GM23248 (cell line): Measurements from ENCODE around the gene EXOC7. TPM values are rescaled to one million over a fixed set of nuclear protein-coding genes. Genes with fewer than 3 reads are reported as not detected.

Experiments used
- DNase-seq: peaks from one replicate; pipeline ENCODE4 v3.0.0-alpha.2; 2015
- H2AFZ ChIP-seq: fragments of 200-600 bp; sonication (generic); 2 replicates; pipeline ENCODE4 v1.6.1; 2016; ENCODE audit warnings: antibody characterized with exemption
- H3F3A ChIP-seq: fragments of 200-600 bp; sonication (generic); 2 replicates; pipeline ENCODE4 v1.6.1; 2016; ENCODE audit warnings: mild to moderate bottlenecking, antibody characterized with exemption, mixed run types; ENCODE audit not compliant: insufficient read depth
- H3K27ac ChIP-seq: fragments of 200-600 bp; sonication (generic); 2 replicates; pipeline ENCODE4 v1.5.1; 2016; ENCODE audit warnings: mild to moderate bottlenecking
- H3K27me3 ChIP-seq: fragments of 200-600 bp; sonication (generic); replicated peaks from 2 replicates; pipeline ENCODE4 v1.6.1; 2016; ENCODE audit warnings: mild to moderate bottlenecking; ENCODE audit not compliant: insufficient read depth
- H3K36me3 ChIP-seq: fragments of 200-600 bp; sonication (generic); 2 replicates; pipeline ENCODE4 v1.6.1; 2016; ENCODE audit warnings: low read depth, mild to moderate bottlenecking
- H3K4me1 ChIP-seq: fragments of 200-600 bp; sonication (generic); 2 replicates; pipeline ENCODE4 v1.6.1; 2016; ENCODE audit warnings: mild to moderate bottlenecking; ENCODE audit not compliant: insufficient read depth
- H3K4me2 ChIP-seq: fragments of 200-600 bp; sonication (generic); one replicate; pipeline ENCODE4 v1.6.1; 2016; ENCODE audit warnings: mild to moderate bottlenecking; ENCODE audit not compliant: unreplicated experiment
- H3K4me3 ChIP-seq: fragments of 200-600 bp; sonication (generic); 2 replicates; pipeline ENCODE4 v1.5.1; 2016; ENCODE audit warnings: mild to moderate bottlenecking
- H3K79me2 ChIP-seq: fragments of 200-600 bp; sonication (generic); 2 replicates; pipeline ENCODE4 v1.6.1; 2016; ENCODE audit warnings: mild to moderate bottlenecking; ENCODE audit not compliant: insufficient read depth
- H3K9ac ChIP-seq: fragments of 200-600 bp; sonication (generic); 2 replicates; pipeline ENCODE4 v1.6.1; 2016; ENCODE audit warnings: mild to moderate bottlenecking
- H3K9me2 ChIP-seq: fragments of 200-600 bp; sonication (generic); 2 replicates; pipeline ENCODE4 v1.6.1; 2016; ENCODE audit warnings: mixed run types, mild to moderate bottlenecking, moderate library complexity; ENCODE audit not compliant: insufficient read depth
- H3K9me3 ChIP-seq: fragments of 200-600 bp; sonication (generic); one replicate; pipeline ENCODE4 v1.6.1; 2017; ENCODE audit warnings: low read depth
- H4K20me1 ChIP-seq: fragments of 200-600 bp; sonication (generic); 2 replicates; pipeline ENCODE4 v1.6.0; 2016; ENCODE audit not compliant: insufficient read depth
- EZH2 ChIP-seq: fragments of 200-600 bp; sonication (generic); IDR thresholded peaks from 2 replicates; pipeline ENCODE4 v1.6.1; 2018; ENCODE audit warnings: antibody characterized with exemption, mild to moderate bottlenecking; ENCODE audit not compliant: insufficient read depth, poor library complexity, severe bottlenecking
- EZH2phosphoT487 ChIP-seq: fragments of 200-600 bp; sonication (generic); IDR thresholded peaks from 2 replicates; pipeline ENCODE4 v1.6.1; 2018; ENCODE audit warnings: antibody characterized with exemption, moderate library complexity, mild to moderate bottlenecking, low read depth; ENCODE audit not compliant: insufficient read depth
- WGBS, 2 experiments: methylation state at CpG; one replicate each; pipeline ENCODE4 v1.1.6; 2015 to 2017; ENCODE audit warnings: low lambda C conversion rate in 2 of 2, low coverage in 1 of 2; ENCODE audit errors: missing lambda C conversion rate in 2 of 2; 5-methylcytosine and 5-hydroxymethylcytosine counted together
- in situ Hi-C: fragments of 300-500 bp; cut with MboI; formaldehyde crosslinking; loops from 2 replicates; pipeline ENCODE4 v1.15.0; 2020
- polyA plus RNA-seq: library from polyadenylated mRNA; unstranded; fragments of >200 nt; fragmentation: Nextera tagmentation; extraction: Ambion mirVana; gene quantifications from 2 replicates; pipeline ENCODE4 v1.2.1, GENCODE V29; 2016
- total RNA-seq: library from RNA; depleted of rRNA; stranded (reverse); fragments of >200 nt; shearing (Covaris generic); gene quantifications from 2 replicates; pipeline ENCODE4 v1.2.3, GENCODE V29; 2014; rRNA removed

EXOC7 gene, protein sequence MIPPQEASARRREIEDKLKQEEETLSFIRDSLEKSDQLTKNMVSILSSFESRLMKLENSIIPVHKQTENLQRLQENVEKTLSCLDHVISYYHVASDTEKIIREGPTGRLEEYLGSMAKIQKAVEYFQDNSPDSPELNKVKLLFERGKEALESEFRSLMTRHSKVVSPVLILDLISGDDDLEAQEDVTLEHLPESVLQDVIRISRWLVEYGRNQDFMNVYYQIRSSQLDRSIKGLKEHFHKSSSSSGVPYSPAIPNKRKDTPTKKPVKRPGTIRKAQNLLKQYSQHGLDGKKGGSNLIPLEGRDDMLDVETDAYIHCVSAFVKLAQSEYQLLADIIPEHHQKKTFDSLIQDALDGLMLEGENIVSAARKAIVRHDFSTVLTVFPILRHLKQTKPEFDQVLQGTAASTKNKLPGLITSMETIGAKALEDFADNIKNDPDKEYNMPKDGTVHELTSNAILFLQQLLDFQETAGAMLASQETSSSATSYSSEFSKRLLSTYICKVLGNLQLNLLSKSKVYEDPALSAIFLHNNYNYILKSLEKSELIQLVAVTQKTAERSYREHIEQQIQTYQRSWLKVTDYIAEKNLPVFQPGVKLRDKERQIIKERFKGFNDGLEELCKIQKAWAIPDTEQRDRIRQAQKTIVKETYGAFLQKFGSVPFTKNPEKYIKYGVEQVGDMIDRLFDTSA
- total RNA-seq (88.0 and 101 TPM in 2 replicates), polyA plus RNA-seq (98.6 and 101 TPM in 2 replicates)

DNA sequence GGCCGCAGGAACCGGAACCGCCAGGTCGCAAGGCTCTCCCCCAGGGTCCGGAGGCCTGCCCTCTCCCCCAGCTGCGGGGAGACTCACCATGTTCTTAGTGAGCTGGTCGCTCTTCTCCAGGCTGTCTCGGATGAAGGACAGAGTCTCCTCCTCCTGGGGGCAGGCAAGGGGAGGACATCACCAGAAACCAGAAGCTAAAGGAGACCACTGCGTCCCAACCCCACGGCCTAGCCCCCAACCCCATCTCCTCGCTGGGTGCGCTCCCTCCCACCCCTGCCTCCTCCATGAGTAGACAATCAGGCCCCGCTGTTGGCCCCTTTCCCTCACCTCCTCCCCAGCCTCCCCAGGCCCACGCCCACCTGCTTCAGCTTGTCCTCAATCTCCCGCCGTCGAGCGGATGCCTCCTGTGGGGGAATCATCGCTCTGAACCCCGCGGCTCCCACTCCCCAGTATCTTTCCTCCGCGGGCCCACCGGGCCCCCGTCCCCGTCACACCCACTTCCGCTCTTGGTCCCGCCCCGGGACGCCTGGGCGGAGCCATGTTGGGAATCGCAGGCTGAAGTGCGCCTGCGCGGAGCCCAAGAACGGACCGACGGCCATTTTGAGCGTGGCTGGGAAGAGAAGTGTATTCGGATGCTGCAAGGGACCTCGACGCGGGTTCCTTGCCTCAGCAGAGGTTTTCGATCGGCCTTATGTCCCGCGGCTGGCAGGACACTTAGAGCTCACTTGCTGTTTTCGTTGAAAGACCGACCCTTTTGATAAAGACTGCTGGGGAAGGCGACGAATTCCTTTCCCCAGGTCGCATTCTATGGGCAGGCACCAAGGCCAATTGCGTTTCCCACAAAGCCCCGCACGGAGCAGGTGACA is at the start of gene EXOC7:
Gene EXOC7 (minus strand): TSS at position 514 of the 866 bp plus-strand sequence. CDS start 95 bp downstream, at position 419.
- Histone ChIP-seq H3K9me2 (no peaks in the 10 kb centered on the region), H3K79me2 (peaks cover 31% of the 10 kb centered on the region), H4K20me1 (no peaks in the 10 kb centered on the region), H3F3A (no peaks in the 10 kb centered on the region), H3K4me2 (peak within 1 kb of the TSS; percentile 99), H3K36me3 (peaks cover 30% of the 10 kb centered on the region), H2AFZ (peak within 1 kb of the TSS; percentile 92), H3K4me3 (peak within 1 kb of the TSS; percentile 82), H3K9me3 (no peaks in the 10 kb centered on the region), H3K4me1 (peaks cover 4% of the 10 kb centered on the region; the same call in 1 of the 2 replicates), H3K27ac (peak within 1 kb of the TSS; percentile 43), H3K27me3 (no peaks in the 10 kb centered on the region), H3K9ac (peak within 1 kb of the TSS; percentile 85)
- 3 to 5% methylated on average over 37 to 55 of the region's 55 CpGs for WGBS, 2 experiments
- in situ Hi-C loops: no loop called here
- DNase-seq: peak; percentile 97
- no peak for TF ChIP-seq EZH2phosphoT487
- TF ChIP-seq EZH2: no peak

GRCh38 chr17:76153202-76153601 is 49.6 kb upstream of the EXOC7 start:
- no peak overlapping the region for H2AFZ ChIP-seq
- no peaks in the 10 kb centered on the region for H3K9me3 ChIP-seq
- TF ChIP-seq EZH2 (no peak), EZH2phosphoT487 (no peak)
- H3K27ac ChIP-seq: no peak overlapping the region
- no peak overlapping the region for H3K9ac ChIP-seq
- no peaks in the 10 kb centered on the region for H3K9me2 ChIP-seq
- no peaks in the 10 kb centered on the region for H3K36me3 ChIP-seq
- in situ Hi-C loops: no loop called here
- 83 to 90% methylated on average over 9 of the region's 9 CpGs for WGBS, 2 experiments
- no peaks in the 10 kb centered on the region for H4K20me1 ChIP-seq
- H3K4me1 ChIP-seq: no peaks in the 10 kb centered on the region
- H3K4me3 ChIP-seq: no peak overlapping the region
- H3F3A ChIP-seq: no peaks in the 10 kb centered on the region
- no peak overlapping the region for H3K4me2 ChIP-seq
- H3K79me2 ChIP-seq: no peaks in the 10 kb centered on the region
- no peak for DNase-seq
- no peaks in the 10 kb centered on the region; the same call in 1 of the 2 replicates for H3K27me3 ChIP-seq

DNA sequence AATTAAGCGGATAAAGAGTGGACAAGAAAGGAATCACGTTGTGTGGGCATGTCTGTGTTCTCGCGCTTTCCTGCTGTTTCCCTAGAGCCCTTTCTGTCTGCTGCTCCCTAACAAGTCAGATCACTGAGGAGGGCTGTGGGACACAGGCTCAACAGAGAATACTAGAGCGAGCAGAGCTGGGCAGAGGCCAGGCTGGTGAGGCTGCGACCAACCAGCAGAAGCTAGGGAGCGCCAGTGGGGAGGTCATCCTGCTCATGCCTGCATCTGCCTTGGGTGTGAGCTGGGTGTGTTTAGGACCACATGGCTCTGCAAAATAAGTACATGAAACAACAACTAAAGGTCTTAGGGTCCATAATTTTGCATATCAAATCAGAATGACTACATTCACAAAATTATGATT is 49.0 kb upstream of the EXOC7 start:
- no peaks in the 10 kb centered on the region; the same call in 1 of the 2 replicates for H3K27me3 ChIP-seq
- no peaks in the 10 kb centered on the region for H3K79me2 ChIP-seq
- no peaks in the 10 kb centered on the region for H3K36me3 ChIP-seq
- H4K20me1 ChIP-seq: no peaks in the 10 kb centered on the region
- WGBS, 2 experiments: 94% methylated on average over 7 of the region's 7 CpGs
- TF ChIP-seq EZH2phosphoT487 (no peak), EZH2 (no peak)
- no peak overlapping the region for H3K4me2 ChIP-seq
- H3K9me3 ChIP-seq: no peaks in the 10 kb centered on the region
- no peaks in the 10 kb centered on the region for H3F3A ChIP-seq
- no peaks in the 10 kb centered on the region for H3K9me2 ChIP-seq
- no peaks in the 10 kb centered on the region for H3K4me1 ChIP-seq
- no peak overlapping the region for H2AFZ ChIP-seq
- H3K4me3 ChIP-seq: no peak overlapping the region
- in situ Hi-C loops: no loop called here
- H3K9ac ChIP-seq: no peak overlapping the region
- no peak for DNase-seq
- no peak overlapping the region for H3K27ac ChIP-seq

DNA sequence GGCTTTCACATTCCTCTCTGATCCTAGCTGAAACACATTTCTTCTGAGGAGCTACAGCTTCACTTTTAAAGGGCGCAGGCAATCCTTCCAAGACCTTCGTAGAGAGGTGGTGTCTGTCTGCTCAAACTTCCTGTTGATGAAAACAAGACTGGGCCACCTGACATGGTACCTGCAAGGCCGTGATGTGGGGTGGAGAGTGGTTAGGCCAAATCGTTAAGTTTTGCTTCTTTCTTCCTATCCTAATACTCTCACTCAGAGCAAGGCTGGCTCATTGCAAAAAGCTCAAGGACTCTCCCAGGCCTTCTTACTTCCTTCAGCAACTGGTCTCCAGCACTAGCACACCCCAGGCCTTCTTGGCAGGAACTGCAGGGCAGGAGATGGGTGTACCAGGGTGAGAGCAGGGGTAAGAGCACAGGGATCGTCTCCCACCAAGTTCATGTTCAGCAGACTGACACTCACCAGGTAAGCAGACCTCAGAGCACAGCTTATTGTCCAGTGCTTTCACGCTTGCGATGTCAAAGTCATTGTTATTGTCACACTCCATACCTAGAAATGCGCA is 48.4 kb upstream of the EXOC7 start:
- H3K27ac ChIP-seq: no peak overlapping the region

More for the DNA sequence above, 48.4 kb upstream of the EXOC7 start:
- Histone ChIP-seq H3K4me2 (no peak overlapping the region), H3K4me3 (no peak overlapping the region), H3K4me1 (no peaks in the 10 kb centered on the region), H2AFZ (no peak overlapping the region), H3F3A (no peaks in the 10 kb centered on the region), H3K27me3 (no peaks in the 10 kb centered on the region; the same call in 1 of the 2 replicates), H3K9me3 (no peaks in the 10 kb centered on the region), H4K20me1 (no peaks in the 10 kb centered on the region), H3K79me2 (no peaks in the 10 kb centered on the region), H3K9ac (no peak overlapping the region), H3K9me2 (no peaks in the 10 kb centered on the region), H3K36me3 (no peaks in the 10 kb centered on the region)
- no peak for TF ChIP-seq EZH2
- no peak for TF ChIP-seq EZH2phosphoT487
- WGBS, 2 experiments: 86 to 88% methylated on average over 8 of the region's 8 CpGs
- DNase-seq: no peak
- in situ Hi-C loops: no loop called here
